IMR-90 (cell line): ENCODE data around the gene CTBP1. TPM values are rescaled to one million over a fixed set of nuclear protein-coding genes. Genes with fewer than 3 reads are reported as not detected.

Experiments
- ATAC-seq: fragments of 200-7000 bp; cut with Tn5 transposase; 2 replicates; pipeline ENCODE4 v1.9.1; 2020; ENCODE audit warnings: low read depth, mild to moderate bottlenecking, moderate library complexity
- BruUV-seq: library from RNA; stranded (reverse); fragments of 400-500 nt; replicated peaks from 2 replicates; lab custom pipeline; 2021; lab: Mats Ljungman, UMichigan
- CTCF ChIA-PET: fragments of 300-600 bp; formaldehyde crosslinking; extraction: SDS; loops from one replicate; lab custom pipeline; 2021; ENCODE audit warnings: antibody characterized with exemption; lab: Yijun Ruan, JAX
- POLR2A ChIA-PET: fragments of 300-600 bp; sonication (Branson Sonifier 250); formaldehyde crosslinking; loops from one replicate; lab custom pipeline; 2022; ENCODE audit warnings: antibody characterized with exemption; ENCODE audit not compliant: unreplicated experiment; lab: Charles Lee
- DNase-seq: peaks from one replicate; pipeline ENCODE4 v3.0.0; 2013
- H2AFZ ChIP-seq: replicated peaks from 2 replicates; pipeline ENCODE3; 2013; ENCODE audit warnings: low read length, mild to moderate bottlenecking; ENCODE audit not compliant: poor library complexity
- H2AK5ac ChIP-seq: 2 replicates; pipeline ENCODE4 v1.6.1; 2013; ENCODE audit warnings: low read depth, low read length, inconsistent platforms
- H2AK9ac ChIP-seq: replicated peaks from 2 replicates; pipeline ENCODE3; 2013; ENCODE audit warnings: mild to moderate bottlenecking, low read depth, low read length, moderate library complexity; ENCODE audit not compliant: poor library complexity
- H2BK120ac ChIP-seq: 2 replicates; pipeline ENCODE4 v1.6.1; 2013; ENCODE audit warnings: low read depth, low read length, inconsistent platforms
- H2BK15ac ChIP-seq: 3 replicates; pipeline ENCODE4 v1.6.1; 2013; ENCODE audit warnings: low read depth, low read length, inconsistent platforms
- H2BK20ac ChIP-seq: 2 replicates; pipeline ENCODE4 v1.6.1; 2013; ENCODE audit warnings: low read depth, mild to moderate bottlenecking, inconsistent platforms, low read length, moderate library complexity
- H2BK5ac ChIP-seq: 2 replicates; pipeline ENCODE4 v1.6.1; 2013; ENCODE audit warnings: mild to moderate bottlenecking, low read depth, low read length, inconsistent platforms; ENCODE audit not compliant: poor library complexity, severe bottlenecking
- H3K14ac ChIP-seq: replicated peaks from 2 replicates; pipeline ENCODE4 v1.6.1; 2013; ENCODE audit warnings: low read depth, low read length, inconsistent platforms
- H3K18ac ChIP-seq: 2 replicates; pipeline ENCODE4 v1.6.1; 2013; ENCODE audit warnings: low read depth, low read length, control low read depth
- H3K23ac ChIP-seq: 2 replicates; pipeline ENCODE4 v1.6.1; 2013; ENCODE audit warnings: low read depth, low read length, inconsistent platforms
- H3K27ac ChIP-seq: 2 replicates; pipeline ENCODE4 v1.5.1; 2013; ENCODE audit warnings: mild to moderate bottlenecking, control low read depth, low read length; ENCODE audit not compliant: insufficient read depth
- H3K27me3 ChIP-seq: 2 replicates; pipeline ENCODE4 v1.6.1; 2013; ENCODE audit warnings: low read length; ENCODE audit not compliant: control insufficient read depth, insufficient read depth
- H3K36me3 ChIP-seq: 2 replicates; pipeline ENCODE4 v1.6.1; 2013; ENCODE audit warnings: low read length, mixed read lengths; ENCODE audit not compliant: control insufficient read depth, insufficient read depth
- H3K4ac ChIP-seq: 2 replicates; pipeline ENCODE4 v1.6.1; 2013; ENCODE audit warnings: low read depth, low read length, inconsistent platforms
- H3K4me1 ChIP-seq: 2 replicates; pipeline ENCODE4 v1.6.1; 2013; ENCODE audit warnings: low read length, mixed read lengths; ENCODE audit not compliant: control insufficient read depth, insufficient read depth
- H3K4me2 ChIP-seq: 2 replicates; pipeline ENCODE4 v1.6.1; 2013; ENCODE audit warnings: low read depth, mild to moderate bottlenecking, control low read depth, low read length, moderate library complexity
- H3K4me3 ChIP-seq: 2 replicates; pipeline ENCODE4 v1.5.1; 2013; ENCODE audit warnings: low read depth, mild to moderate bottlenecking, control low read depth, low read length, moderate library complexity; ENCODE audit not compliant: insufficient read depth
- H3K56ac ChIP-seq: 2 replicates; pipeline ENCODE4 v1.6.1; 2013; ENCODE audit warnings: low read length, inconsistent platforms; ENCODE audit not compliant: insufficient read depth; ENCODE audit errors: extremely low read depth
- H3K79me1 ChIP-seq, 2 experiments: 2 replicates each; pipeline ENCODE4 v1.6.1; 2013; ENCODE audit warnings: low read length in 2 of 2, inconsistent platforms in 1 of 2, low read depth in 1 of 2
- H3K9ac ChIP-seq: 2 replicates; pipeline ENCODE4 v1.6.1; 2013; ENCODE audit warnings: low read depth, low read length, control low read depth
- H3K9me1 ChIP-seq: 2 replicates; pipeline ENCODE4 v1.6.1; 2013; ENCODE audit warnings: low read length, inconsistent platforms; ENCODE audit not compliant: insufficient read depth
- H3K9me3 ChIP-seq: 2 replicates; pipeline ENCODE4 v1.6.1; 2013; ENCODE audit warnings: low read length; ENCODE audit not compliant: control insufficient read depth, insufficient read depth
- H4K20me1 ChIP-seq: 2 replicates; pipeline ENCODE4 v1.6.1; 2013; ENCODE audit warnings: low read length, inconsistent platforms; ENCODE audit not compliant: insufficient read depth
- H4K5ac ChIP-seq: 2 replicates; pipeline ENCODE4 v1.6.1; 2013; ENCODE audit warnings: mild to moderate bottlenecking, low read depth, low read length, control low read depth
- H4K8ac ChIP-seq, 2 experiments: 2 replicates each; pipeline ENCODE4 v1.6.1; 2013; ENCODE audit warnings: low read depth in 2 of 2, low read length in 2 of 2, control low read depth in 1 of 2, inconsistent platforms in 1 of 2
- H4K91ac ChIP-seq: 2 replicates; pipeline ENCODE4 v1.6.1; 2013; ENCODE audit warnings: low read depth, low read length, inconsistent platforms; ENCODE audit not compliant: insufficient read depth
- BHLHE40 ChIP-seq: fragments of 150-350 bp; IDR thresholded peaks from 2 replicates; pipeline ENCODE4 v1.6.1; 2016; ENCODE audit warnings: mild to moderate bottlenecking, low read depth, low read length
- CEBPB ChIP-seq: IDR thresholded peaks from 2 replicates; pipeline ENCODE4 v1.6.1; 2012; ENCODE audit warnings: low read depth, low read length, improper control_type of control experiment
- CHD1 ChIP-seq: IDR thresholded peaks from 2 replicates; pipeline ENCODE4 v1.6.1; 2012; ENCODE audit warnings: low read depth, low read length, improper control_type of control experiment
- FOS ChIP-seq: fragments of 150-350 bp; IDR thresholded peaks from 2 replicates; pipeline ENCODE4 v1.6.1; 2016; ENCODE audit warnings: low read depth, low read length
- MAFK ChIP-seq: IDR thresholded peaks from 2 replicates; pipeline ENCODE4 v1.6.1; 2012; ENCODE audit warnings: low read depth, low read length, improper control_type of control experiment
- MAZ ChIP-seq: IDR thresholded peaks from 2 replicates; pipeline ENCODE4 v1.6.1; 2012; ENCODE audit warnings: low read depth, mild to moderate bottlenecking, low read length, improper control_type of control experiment, moderate library complexity, borderline replicate concordance
- MXI1 ChIP-seq: IDR thresholded peaks from 2 replicates; pipeline ENCODE4 v1.6.1; 2012; ENCODE audit warnings: low read depth, mild to moderate bottlenecking, low read length, moderate library complexity, borderline replicate concordance
- NFE2L2 ChIP-seq: fragments of 150-350 bp; IDR thresholded peaks from 2 replicates; pipeline ENCODE4 v1.6.1; 2016; ENCODE audit warnings: low read depth, mild to moderate bottlenecking, low read length
- POLR2A ChIP-seq: IDR thresholded peaks from 2 replicates; pipeline ENCODE4 v1.6.1; 2012; ENCODE audit warnings: mild to moderate bottlenecking, low read depth, low read length
- RAD21 ChIP-seq: IDR thresholded peaks from 2 replicates; pipeline ENCODE4 v1.6.1; 2012; ENCODE audit warnings: low read length, improper control_type of control experiment
- RCOR1 ChIP-seq: IDR thresholded peaks from 2 replicates; pipeline ENCODE4 v1.6.1; 2012; ENCODE audit warnings: mild to moderate bottlenecking, low read length, improper control_type of control experiment; ENCODE audit not compliant: insufficient replicate concordance
- RFX5 ChIP-seq: IDR thresholded peaks from 2 replicates; pipeline ENCODE4 v1.8.0; 2012; ENCODE audit warnings: low read depth, mild to moderate bottlenecking, low read length, moderate library complexity
- SMC3 ChIP-seq: fragments of 150-350 bp; IDR thresholded peaks from 2 replicates; pipeline ENCODE4 v1.6.1; 2016; ENCODE audit warnings: low read depth, mild to moderate bottlenecking, antibody characterized with exemption, low read length, moderate library complexity
- WGBS, 2 experiments: methylation state at CpG; one replicate each; pipeline versions ENCODE4 v1.1.5 to v1.1.7; 2013; ENCODE audit warnings: missing lambda C conversion rate in 2 of 2; ENCODE audit not compliant: insufficient read length in 1 of 2; ENCODE audit errors: extremely low coverage in 2 of 2; 5-methylcytosine and 5-hydroxymethylcytosine counted together
- dilution Hi-C: fragments of 300-500 bp; cut with HindIII; formaldehyde crosslinking; loops from one replicate; pipeline ENCODE4 v1.14.3; 2018; ENCODE audit warnings: low sequenced_read_pairs; ENCODE audit not compliant: unreplicated experiment
- in situ Hi-C: fragments of 300-500 bp; cut with MboI; formaldehyde crosslinking; loops from 3 replicates; pipeline ENCODE4 v1.14.3; 2019; ENCODE audit warnings: low sequenced_read_pairs, inconsistent platforms, mixed read lengths
- intact Hi-C: fragments of 100-400 bp; cut with micrococcal nuclease; formaldehyde crosslinking; loops from 2 replicates; pipeline ENCODE4 v1.10.0; 2022
- polyA plus RNA-seq, 3 experiments: library from polyadenylated mRNA; depleted of rRNA; stranded (reverse); fragments of >200 nt; gene quantifications; 2 replicates each; pipeline ENCODE4 v1.2.3, GENCODE V29; 2012; ENCODE audit warnings: low replicate concordance in 1 of 3
- total RNA-seq: library from RNA; depleted of rRNA; stranded (reverse); fragments of >200 nt; gene quantifications from 2 replicates; pipeline ENCODE4 v1.2.3, GENCODE V29; 2012
- TF ChIP-seq, protein P1 (sequence below): fragments of 150-350 bp; IDR thresholded peaks from 2 replicates; pipeline ENCODE4 v1.6.1; 2017; ENCODE audit warnings: mild to moderate bottlenecking, antibody characterized with exemption, low read length, low read depth
- TF ChIP-seq, protein P2 (sequence below): conservative IDR thresholded peaks from 2 replicates; pipeline ENCODE4 v1.5.1; 2012; ENCODE audit warnings: mild to moderate bottlenecking, low read depth, low read length, improper control_type of control experiment
- TF ChIP-seq, protein P3 (sequence below): fragments of 150-350 bp; IDR thresholded peaks from 2 replicates; pipeline ENCODE4 v1.6.1; 2016; ENCODE audit warnings: low read depth, mild to moderate bottlenecking, low read length, moderate library complexity, borderline replicate concordance

The CTBP1 gene
- total and polyA plus RNA-seq, 2 of the 4 experiments (the other 2 are of a cell fraction) = 147 to 212 TPM

- DNase-seq (no peak), ATAC-seq (no peak)
- Histone ChIP-seq H3K18ac (no peak overlapping the region), H3K9me1 (peaks cover 7% of the 10 kb centered on the region; the same call in 1 of the 2 replicates), H4K8ac (no peak overlapping the region), H3K9me3 (no peaks in the 10 kb centered on the region), H2BK5ac (no peak overlapping the region), H3K23ac (no peak overlapping the region), H3K27ac (no peak overlapping the region), H3K79me1 (peaks cover 17 to 59% of the 10 kb centered on the region in 2 experiments), H2BK120ac (no peak overlapping the region), H3K4me2 (no peak overlapping the region), H3K9ac (no peak overlapping the region), H3K4ac (no peak overlapping the region), H3K4me3 (no peak overlapping the region), H2AFZ (no peak overlapping the region), H4K91ac (no peak overlapping the region), H4K20me1 (no peaks in the 10 kb centered on the region; the same call in none of the 2 replicates), H3K14ac (no peak overlapping the region), H3K27me3 (no peaks in the 10 kb centered on the region), H2AK5ac (no peak overlapping the region), H3K4me1 (peaks cover 3% of the 10 kb centered on the region), H2BK20ac (no peak overlapping the region), H2BK15ac (no peak overlapping the region), H2AK9ac (no peak overlapping the region), H3K56ac (no peak overlapping the region), H4K5ac (no peak overlapping the region), H3K36me3 (peaks cover 73% of the 10 kb centered on the region)
- BruUV-seq = no TSS peak
- in situ Hi-C loops (no loop called here), intact Hi-C loops (no loop called here), dilution Hi-C loops (no loop called here)
- ChIA-PET CTCF (no interaction called here), POLR2A (no interaction called here)
- WGBS, 2 experiments = 87% methylated on average over 12 of the region's 27 CpGs; no CpG with 5 or more reads in 1 of the 2 experiments
- TF ChIP-seq MAZ = no peak
- TF ChIP-seq, protein P1, sequence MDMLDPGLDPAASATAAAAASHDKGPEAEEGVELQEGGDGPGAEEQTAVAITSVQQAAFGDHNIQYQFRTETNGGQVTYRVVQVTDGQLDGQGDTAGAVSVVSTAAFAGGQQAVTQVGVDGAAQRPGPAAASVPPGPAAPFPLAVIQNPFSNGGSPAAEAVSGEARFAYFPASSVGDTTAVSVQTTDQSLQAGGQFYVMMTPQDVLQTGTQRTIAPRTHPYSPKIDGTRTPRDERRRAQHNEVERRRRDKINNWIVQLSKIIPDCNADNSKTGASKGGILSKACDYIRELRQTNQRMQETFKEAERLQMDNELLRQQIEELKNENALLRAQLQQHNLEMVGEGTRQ = no peak
- TF ChIP-seq CEBPB = no peak
- no peak for TF ChIP-seq MXI1
- no peak for TF ChIP-seq BHLHE40
- TF ChIP-seq, protein P2, sequence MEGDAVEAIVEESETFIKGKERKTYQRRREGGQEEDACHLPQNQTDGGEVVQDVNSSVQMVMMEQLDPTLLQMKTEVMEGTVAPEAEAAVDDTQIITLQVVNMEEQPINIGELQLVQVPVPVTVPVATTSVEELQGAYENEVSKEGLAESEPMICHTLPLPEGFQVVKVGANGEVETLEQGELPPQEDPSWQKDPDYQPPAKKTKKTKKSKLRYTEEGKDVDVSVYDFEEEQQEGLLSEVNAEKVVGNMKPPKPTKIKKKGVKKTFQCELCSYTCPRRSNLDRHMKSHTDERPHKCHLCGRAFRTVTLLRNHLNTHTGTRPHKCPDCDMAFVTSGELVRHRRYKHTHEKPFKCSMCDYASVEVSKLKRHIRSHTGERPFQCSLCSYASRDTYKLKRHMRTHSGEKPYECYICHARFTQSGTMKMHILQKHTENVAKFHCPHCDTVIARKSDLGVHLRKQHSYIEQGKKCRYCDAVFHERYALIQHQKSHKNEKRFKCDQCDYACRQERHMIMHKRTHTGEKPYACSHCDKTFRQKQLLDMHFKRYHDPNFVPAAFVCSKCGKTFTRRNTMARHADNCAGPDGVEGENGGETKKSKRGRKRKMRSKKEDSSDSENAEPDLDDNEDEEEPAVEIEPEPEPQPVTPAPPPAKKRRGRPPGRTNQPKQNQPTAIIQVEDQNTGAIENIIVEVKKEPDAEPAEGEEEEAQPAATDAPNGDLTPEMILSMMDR = no peak
- TF ChIP-seq RAD21 = no peak
- TF ChIP-seq FOS = no peak
- TF ChIP-seq SMC3 = no peak
- TF ChIP-seq MAFK = no peak
- TF ChIP-seq RFX5 = no peak
- TF ChIP-seq NFE2L2 = no peak
- no peak for TF ChIP-seq POLR2A
- no peak for TF ChIP-seq RCOR1
- TF ChIP-seq, protein P3, sequence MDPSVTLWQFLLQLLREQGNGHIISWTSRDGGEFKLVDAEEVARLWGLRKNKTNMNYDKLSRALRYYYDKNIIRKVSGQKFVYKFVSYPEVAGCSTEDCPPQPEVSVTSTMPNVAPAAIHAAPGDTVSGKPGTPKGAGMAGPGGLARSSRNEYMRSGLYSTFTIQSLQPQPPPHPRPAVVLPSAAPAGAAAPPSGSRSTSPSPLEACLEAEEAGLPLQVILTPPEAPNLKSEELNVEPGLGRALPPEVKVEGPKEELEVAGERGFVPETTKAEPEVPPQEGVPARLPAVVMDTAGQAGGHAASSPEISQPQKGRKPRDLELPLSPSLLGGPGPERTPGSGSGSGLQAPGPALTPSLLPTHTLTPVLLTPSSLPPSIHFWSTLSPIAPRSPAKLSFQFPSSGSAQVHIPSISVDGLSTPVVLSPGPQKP = no peak
- no peak for TF ChIP-seq CHD1
Observed at GRCh38 chr4:1217366-1217765, 31.6 kb downstream of the CTBP1 start.
